Ishikawa (cell line): ENCODE results near the gene GGT1.

ENCODE experiments used
- CEBPB ChIP-seq: IDR thresholded peaks from 2 replicates; pipeline ENCODE4 v1.6.1; 2012
- CREB1 ChIP-seq: IDR thresholded peaks from 2 replicates; pipeline ENCODE4 v1.6.1; 2012; ENCODE audit warnings: low read depth
- REST ChIP-seq: IDR thresholded peaks from 2 replicates; pipeline ENCODE4 v1.6.1; 2012; ENCODE audit warnings: low read depth, mild to moderate bottlenecking
- TAF1 ChIP-seq: IDR thresholded peaks from 2 replicates; pipeline ENCODE4 v1.6.1; 2012; ENCODE audit warnings: low read depth, mild to moderate bottlenecking
- TCF12 ChIP-seq: IDR thresholded peaks from 2 replicates; pipeline ENCODE4 v1.6.1; 2012; ENCODE audit warnings: low read depth
- TEAD4 ChIP-seq: IDR thresholded peaks from 2 replicates; pipeline ENCODE4 v1.6.1; 2012

DNA sequence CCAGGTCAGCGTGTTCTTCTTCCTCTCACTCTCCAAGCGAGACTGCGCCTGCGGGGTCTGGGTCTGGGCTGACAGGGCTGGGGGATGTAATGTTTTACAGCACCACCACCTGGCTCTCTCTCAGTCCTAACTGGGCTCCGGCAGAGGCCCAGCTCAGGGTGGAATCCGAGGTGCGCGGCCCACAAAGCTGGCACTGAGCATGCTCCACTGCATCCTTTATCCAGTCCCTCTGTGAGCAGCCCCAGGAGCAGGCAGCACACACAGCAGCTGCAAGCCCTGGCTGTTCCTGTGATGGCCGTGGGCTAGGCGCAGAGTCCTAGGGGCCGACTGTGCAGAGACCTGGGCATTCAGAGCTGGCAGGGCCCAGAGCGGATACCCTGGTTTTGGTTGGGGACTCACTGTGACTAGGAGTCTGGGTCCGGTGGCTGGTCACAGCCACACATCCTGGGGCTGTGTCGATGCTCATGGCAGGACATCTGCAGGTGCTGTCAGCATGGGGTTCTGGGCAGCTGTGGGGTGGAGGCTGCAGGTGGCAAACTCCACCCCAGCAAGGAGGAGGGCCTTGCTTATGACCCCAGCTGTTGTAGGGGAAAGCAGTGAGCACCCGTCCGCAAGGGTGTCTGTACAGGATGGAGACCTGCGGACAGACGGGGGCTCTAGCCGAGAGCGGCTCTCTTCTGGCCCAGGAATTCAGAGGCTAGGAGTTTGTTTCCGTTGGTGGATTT lies 14.1 kb upstream of the GGT1 start:
- TF ChIP-seq CREB1 = no peak
- TF ChIP-seq CEBPB = no peak
- TF ChIP-seq REST = no peak
- TF ChIP-seq TCF12 = peak; percentile 36; the same call in 1 of the 2 replicates
- TF ChIP-seq TAF1 = no peak
- no peak for TF ChIP-seq TEAD4
